Gastroesophageal sphincter (tissue), 3 donors: Measurements from ENCODE around the gene LARGE1.

ENCODE experiments used
- CTCF ChIP-seq, 4 experiments: fragments of 200-600 bp in 2 of 4; fragments of 450-650 bp in 2 of 4; sonication (generic) in 1 of 4; IDR thresholded peaks; one replicate each; pipeline ENCODE4 v1.5.1; 2017 to 2019; ENCODE audit warnings: antibody characterized with exemption in 4 of 4, mild to moderate bottlenecking in 2 of 4, moderate library complexity in 2 of 4
- POLR2A ChIP-seq, 2 donors: fragments of 450-650 bp; IDR thresholded peaks; one replicate each; pipeline ENCODE4 v1.6.1; 2017; ENCODE audit warnings: antibody characterized with exemption in 2 of 2, mild to moderate bottlenecking in 2 of 2, moderate library complexity in 1 of 2

- no peak for TF ChIP-seq POLR2A (IDR thresholded peaks at IDR 0.05)
- TF ChIP-seq CTCF (IDR thresholded peaks at IDR 0.05), result no peak
These were observed 322.8 kb downstream of the LARGE1 start for GRCh38 chr22:33597274-33597985.
